Muscle of back (tissue), 11 donors: ENCODE results near the gene ZFAND6. TPM values are rescaled to one million over a fixed set of nuclear protein-coding genes. Genes with fewer than 3 reads are reported as not detected.
"Not testable (repeated sequence)": the region's sequence is repeated elsewhere in the genome, so short reads cannot be mapped to it uniquely, and the experiment has no call there.

Source experiments
- DNase-seq, 3 donors: peaks; one replicate each; pipeline versions ENCODE4 v3.0.0 to v3.0.0-alpha.2; 2013
- polyA plus RNA-seq, 10 donors: library from polyadenylated mRNA; unstranded; fragments of 120-200 nt; gene quantifications; one replicate each; pipeline ENCODE4 v1.2.1, GENCODE V29; 2013; ENCODE audit not compliant: insufficient read length in 10 of 10

ZFAND6 gene
- polyA plus RNA-seq, 10 donors: 88.5 to 118 (median 108) TPM

- no peak for DNase-seq
Measured at GRCh38 chr15:80095511-80095910, 36.0 kb downstream of the ZFAND6 start.

- no peak for DNase-seq
Measured at GRCh38 chr15:80095969-80096368, 36.5 kb downstream of the ZFAND6 start.

- DNase-seq: no peak
Measured at GRCh38 chr15:80098341-80098740, 38.9 kb downstream of the ZFAND6 start.

- DNase-seq: no peak
Measured at GRCh38 chr15:80099241-80099640, 39.8 kb downstream of the ZFAND6 start.

GRCh38 chr15:80099662-80100061 lies 40.2 kb downstream of the ZFAND6 start:
- DNase-seq: not testable (repeated sequence)

GRCh38 chr15:80100247-80100646 lies 40.8 kb downstream of the ZFAND6 start:
- DNase-seq: no peak

- DNase-seq: no peak
Measured at GRCh38 chr15:80105193-80105592, 45.7 kb downstream of the ZFAND6 start.

- DNase-seq: peak in 1 of 3 donors; percentile 6
Measured at GRCh38 chr15:80105595-80105994, 46.1 kb downstream of the ZFAND6 start.

- DNase-seq: peak in 1 of 3 donors; percentile 13
Measured at GRCh38 chr15:80106051-80106450, 46.6 kb downstream of the ZFAND6 start.

- DNase-seq: no peak
Measured at GRCh38 chr15:80107204-80107603, 47.7 kb downstream of the ZFAND6 start.

GRCh38 chr15:80107774-80108173 lies 48.3 kb downstream of the ZFAND6 start:
- peak in 1 of 3 donors; percentile 8 for DNase-seq

GRCh38 chr15:80109388-80109787 lies 49.9 kb downstream of the ZFAND6 start:
- no peak for DNase-seq

GRCh38 chr15:80110920-80111319 lies 51.4 kb downstream of the ZFAND6 start:
- no peak for DNase-seq

- no peak for DNase-seq
Measured at GRCh38 chr15:80114114-80114513, 54.6 kb downstream of the ZFAND6 start.

- no peak for DNase-seq
Measured at GRCh38 chr15:80115021-80115420, 55.5 kb downstream of the ZFAND6 start.

GRCh38 chr15:80118956-80119355 lies 59.5 kb downstream of the ZFAND6 start:
- DNase-seq: no peak

GRCh38 chr15:80120636-80121035 lies 61.2 kb downstream of the ZFAND6 start:
- no peak for DNase-seq

GRCh38 chr15:80121546-80121945 lies 62.1 kb downstream of the ZFAND6 start:
- DNase-seq: no peak

- no peak for DNase-seq
Measured at GRCh38 chr15:80123034-80123433, 63.6 kb downstream of the ZFAND6 start.

- not testable (repeated sequence) for DNase-seq
Measured at GRCh38 chr15:80127253-80127652, 67.8 kb downstream of the ZFAND6 start.

- DNase-seq: no peak
Measured at GRCh38 chr15:80127911-80128310, 68.4 kb downstream of the ZFAND6 start.

GRCh38 chr15:80132382-80132781 lies 72.9 kb downstream of the ZFAND6 start:
- no peak for DNase-seq

GRCh38 chr15:80136854-80137253 lies 77.4 kb downstream of the ZFAND6 start:
- no peak for DNase-seq

GRCh38 chr15:80138961-80139360 lies 79.5 kb downstream of the ZFAND6 start:
- no peak for DNase-seq

- no peak for DNase-seq
Measured at GRCh38 chr15:80140909-80141308, 81.4 kb downstream of the ZFAND6 start.
